ENCODE results near the gene REC8. TPM values are rescaled to one million over a fixed set of nuclear protein-coding genes. Genes with fewer than 3 reads are reported as not detected.
A peak's percentile ranks its signal among the peaks of the same experiment; 100 is the strongest.

Gene REC8, protein sequence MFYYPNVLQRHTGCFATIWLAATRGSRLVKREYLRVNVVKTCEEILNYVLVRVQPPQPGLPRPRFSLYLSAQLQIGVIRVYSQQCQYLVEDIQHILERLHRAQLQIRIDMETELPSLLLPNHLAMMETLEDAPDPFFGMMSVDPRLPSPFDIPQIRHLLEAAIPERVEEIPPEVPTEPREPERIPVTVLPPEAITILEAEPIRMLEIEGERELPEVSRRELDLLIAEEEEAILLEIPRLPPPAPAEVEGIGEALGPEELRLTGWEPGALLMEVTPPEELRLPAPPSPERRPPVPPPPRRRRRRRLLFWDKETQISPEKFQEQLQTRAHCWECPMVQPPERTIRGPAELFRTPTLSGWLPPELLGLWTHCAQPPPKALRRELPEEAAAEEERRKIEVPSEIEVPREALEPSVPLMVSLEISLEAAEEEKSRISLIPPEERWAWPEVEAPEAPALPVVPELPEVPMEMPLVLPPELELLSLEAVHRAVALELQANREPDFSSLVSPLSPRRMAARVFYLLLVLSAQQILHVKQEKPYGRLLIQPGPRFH
- polyA plus RNA-seq (ENCODE audit: insufficient read length in 3 of 3) = 10 to 100 TPM; 47.5 to 51.6 (median 50.0) TPM

- DNase-seq (ENCODE audit: low read depth in 3 of 3, low spot score in 2 of 3) = peak in 2 of 3 donors; percentile 81 to 93
Observed at GRCh38 chr14:24171422-24172260, at the start of gene REC8. TSS of gene REC8 (plus strand) at chr14:24172080. CDS start at chr14:24172553, 473 bp downstream.

DNA sequence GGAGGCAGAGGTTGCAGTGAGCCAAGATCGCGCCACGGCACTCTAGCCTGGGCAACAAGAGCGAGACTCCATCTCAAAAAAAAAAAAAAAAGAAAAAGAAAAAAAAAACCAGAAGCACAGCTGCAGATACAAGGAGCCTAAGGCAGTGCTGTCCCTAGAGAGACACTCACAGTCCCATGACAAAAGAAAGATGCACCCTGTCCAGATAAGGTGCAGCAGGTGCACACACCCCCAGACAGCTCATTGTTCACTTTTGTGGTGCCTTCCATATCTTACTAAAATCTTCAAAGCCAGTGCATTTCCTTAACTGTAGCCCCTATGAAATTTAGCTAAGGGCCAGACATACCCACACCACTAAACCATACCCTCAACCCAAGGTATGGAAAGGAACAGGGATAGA lies 49.5 kb upstream of the REC8 start:
- no peak for DNase-seq (ENCODE audit: low read depth in 3 of 3, low spot score in 2 of 3)

GRCh38 chr14:24122898-24123297 lies 49.0 kb upstream of the REC8 start:
- DNase-seq (ENCODE audit: low read depth in 3 of 3, low spot score in 2 of 3) = no peak

DNA sequence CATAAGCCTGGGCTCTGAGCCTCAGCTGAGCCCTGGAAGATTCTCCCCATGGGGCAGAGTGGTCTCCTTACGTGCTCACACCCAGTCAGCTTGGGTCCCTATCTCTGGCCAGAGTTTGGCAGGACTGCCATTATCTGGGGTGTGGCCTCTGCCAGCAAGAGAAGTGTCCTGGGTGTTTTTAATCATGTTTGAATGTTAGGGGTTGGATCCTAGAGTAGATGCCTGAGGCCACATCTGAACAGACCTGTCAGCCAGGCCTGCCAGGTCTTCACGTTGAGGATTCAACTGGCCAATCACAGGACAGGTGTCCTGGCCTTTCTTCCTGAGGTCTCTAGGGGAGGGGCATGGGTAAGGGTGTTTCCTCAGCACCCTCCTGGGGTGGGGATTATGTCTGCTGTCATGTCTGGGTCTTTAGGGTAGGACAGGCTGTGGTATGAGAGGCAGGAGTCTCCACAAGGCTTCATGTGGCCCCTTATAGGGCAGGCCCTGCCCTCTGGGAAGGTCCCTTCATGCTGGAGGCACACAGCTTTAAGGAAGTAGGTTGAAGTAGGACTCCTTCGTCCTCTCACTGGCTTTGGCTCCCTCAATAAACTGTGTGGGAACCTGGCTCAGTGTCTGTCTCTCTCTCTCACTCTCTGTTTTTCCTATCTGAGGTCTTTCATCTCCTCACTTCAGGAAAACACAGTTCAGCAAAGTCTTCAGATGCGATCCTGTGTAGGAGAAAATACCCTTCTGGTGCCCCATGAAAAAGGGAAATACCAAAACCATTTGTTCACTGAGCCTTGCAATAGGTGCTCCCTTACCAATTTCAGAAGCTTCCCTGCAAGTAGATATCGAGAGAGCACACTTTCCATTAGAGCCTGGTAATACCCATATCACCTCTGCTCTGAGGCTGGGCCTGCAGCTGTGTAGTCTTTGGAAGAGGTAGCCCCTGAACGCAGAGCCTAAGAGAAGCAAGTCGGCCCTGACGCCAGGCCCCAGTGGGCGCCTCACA lies 48.2 kb upstream of the REC8 start:
- no peak for DNase-seq (ENCODE audit: low read depth in 3 of 3, low spot score in 2 of 3)

GRCh38 chr14:24126939-24127338 lies 44.9 kb upstream of the REC8 start:
- DNase-seq (ENCODE audit: low read depth in 3 of 3, low spot score in 2 of 3) = no peak

- DNase-seq (ENCODE audit: low read depth in 3 of 3, low spot score in 2 of 3) = no peak
Observed at GRCh38 chr14:24127673-24128072, 44.2 kb upstream of the REC8 start.

DNA sequence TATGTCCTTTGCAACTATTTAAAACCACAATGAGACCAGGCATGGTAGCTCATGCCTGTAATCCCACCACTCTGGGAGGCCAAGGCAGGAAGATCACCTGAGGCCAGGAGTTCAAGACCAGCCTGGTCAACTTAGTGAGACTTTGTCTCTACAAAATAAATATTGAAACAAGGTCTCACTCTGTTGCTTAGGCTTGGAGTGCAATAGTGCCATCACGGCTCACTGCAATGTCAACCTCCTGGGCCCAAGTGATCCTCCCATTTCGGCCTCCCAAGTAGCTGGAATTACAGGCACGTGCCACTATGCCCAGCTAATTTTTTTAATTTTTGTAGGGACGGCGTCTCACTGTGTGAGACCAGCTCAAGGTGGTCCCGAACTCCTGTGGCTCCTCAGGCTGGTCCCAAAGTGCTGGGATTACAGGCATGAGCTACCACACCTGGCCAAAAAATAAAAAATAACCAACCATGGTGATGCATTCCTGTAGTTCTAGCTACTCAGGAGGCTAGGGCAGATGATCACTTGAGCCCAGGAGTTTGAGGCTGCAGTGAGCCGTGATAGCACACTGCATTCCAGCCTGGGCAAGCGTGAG lies 42.4 kb upstream of the REC8 start:
- no peak for DNase-seq (ENCODE audit: low read depth in 3 of 3, low spot score in 2 of 3)

DNA sequence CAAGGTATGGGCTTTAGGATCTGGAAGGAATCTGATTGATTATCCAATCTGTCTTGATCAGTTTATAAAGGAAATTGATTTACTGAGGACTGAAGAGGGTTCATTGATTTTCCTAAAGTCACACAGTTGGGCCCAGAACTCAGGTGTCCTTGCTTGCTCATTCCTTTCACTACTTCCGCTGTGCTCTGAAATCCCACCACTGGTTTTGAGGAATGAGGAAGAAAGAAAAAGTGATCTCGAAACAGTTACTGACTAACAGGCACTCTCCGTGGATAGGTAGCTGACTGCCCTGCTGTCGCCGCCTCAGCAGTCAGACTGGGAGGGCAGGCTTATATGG lies 41.5 kb upstream of the REC8 start, which contains the start of gene FITM1:
FITM1 (plus strand) TSS at position 280 of the 337 bp plus-strand sequence. CDS start 905 bp downstream, outside the sequence.
- no peak for DNase-seq (ENCODE audit: low read depth in 3 of 3, low spot score in 2 of 3)

GRCh38 chr14:24130717-24131548 lies 40.9 kb upstream of the REC8 start:
- DNase-seq (ENCODE audit: low read depth in 3 of 3, low spot score in 2 of 3) = no peak

- no peak for DNase-seq (ENCODE audit: low read depth in 3 of 3, low spot score in 2 of 3)
Observed at GRCh38 chr14:24131549-24131966, 40.3 kb upstream of the REC8 start.

DNA sequence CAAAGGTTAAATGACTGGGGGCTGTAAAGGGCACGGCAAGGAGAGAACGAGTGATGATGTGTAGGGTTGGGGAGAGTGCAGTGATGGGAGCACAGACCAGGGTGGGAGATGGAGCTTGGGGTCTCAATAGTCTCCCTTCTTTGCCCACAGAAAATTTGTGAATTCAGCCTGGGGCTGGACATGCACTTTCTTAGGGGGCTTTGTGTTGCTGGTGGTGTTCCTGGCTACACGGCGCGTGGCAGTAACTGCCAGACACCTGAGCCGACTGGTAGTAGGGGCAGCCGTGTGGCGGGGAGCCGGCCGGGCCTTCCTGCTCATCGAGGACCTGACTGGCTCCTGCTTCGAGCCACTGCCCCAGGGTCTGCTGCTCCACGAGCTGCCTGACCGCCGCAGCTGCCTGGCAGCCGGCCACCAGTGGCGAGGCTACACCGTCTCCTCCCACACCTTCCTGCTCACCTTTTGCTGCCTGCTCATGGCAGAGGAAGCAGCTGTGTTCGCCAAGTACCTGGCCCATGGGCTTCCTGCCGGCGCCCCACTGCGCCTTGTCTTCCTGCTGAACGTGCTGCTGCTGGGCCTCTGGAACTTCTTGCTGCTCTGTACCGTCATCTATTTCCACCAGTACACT lies 39.7 kb upstream of the REC8 start:
- DNase-seq (ENCODE audit: low read depth in 3 of 3, low spot score in 2 of 3) = no peak

DNA sequence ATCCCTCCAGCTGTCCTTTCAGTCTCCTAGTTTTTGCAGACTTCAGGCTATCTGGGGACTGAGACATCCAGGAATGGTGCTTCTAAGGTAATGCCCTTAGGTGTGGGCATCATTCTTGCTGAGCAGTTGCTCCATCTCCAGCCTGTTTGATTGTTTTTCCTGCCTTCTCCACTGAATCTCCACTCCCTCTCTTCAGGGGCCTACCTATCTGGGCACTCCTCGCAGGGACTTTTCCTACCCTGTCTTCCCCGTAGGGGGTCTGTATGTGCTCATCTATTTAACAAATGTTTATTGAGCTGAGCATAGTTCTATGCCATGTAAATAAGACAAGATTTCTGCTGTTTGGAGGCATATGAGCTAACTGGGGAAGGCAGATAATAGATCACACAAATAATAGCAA lies 38.9 kb upstream of the REC8 start:
- no peak for DNase-seq (ENCODE audit: low read depth in 3 of 3, low spot score in 2 of 3)

DNA sequence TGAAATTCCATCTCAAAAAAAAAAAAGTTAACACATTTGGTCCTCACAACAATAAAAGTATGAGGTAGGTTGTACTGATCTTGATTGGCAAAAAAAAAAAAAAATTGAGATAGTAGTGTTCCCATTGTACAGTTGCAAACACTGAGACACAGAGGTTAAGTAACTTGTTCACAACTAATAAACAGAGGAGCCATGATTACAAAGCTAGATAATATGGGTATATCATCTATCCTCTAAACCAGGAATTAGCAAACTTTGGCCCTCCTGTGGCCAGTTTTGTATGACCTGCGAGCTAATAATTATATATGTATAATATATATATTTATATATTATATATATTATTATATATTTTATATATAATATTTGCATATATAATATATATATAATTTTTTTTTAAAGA lies 38.1 kb upstream of the REC8 start:
- no peak for DNase-seq (ENCODE audit: low read depth in 3 of 3, low spot score in 2 of 3)

DNA sequence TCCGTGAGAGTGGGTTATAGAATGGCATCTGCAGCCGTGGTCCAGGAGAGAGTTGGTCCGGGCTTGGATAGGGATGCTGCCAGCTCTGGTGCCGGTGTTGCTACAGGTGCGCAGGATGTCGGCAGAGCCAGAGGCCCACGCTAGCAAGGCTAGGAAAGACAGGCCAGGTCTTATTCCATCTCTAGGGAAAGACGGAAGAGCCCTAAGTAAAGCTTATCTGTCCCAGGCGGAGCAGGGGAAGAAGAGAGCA lies 36.4 kb upstream of the REC8 start:
- DNase-seq (ENCODE audit: low read depth in 3 of 3, low spot score in 2 of 3) = no peak

DNA sequence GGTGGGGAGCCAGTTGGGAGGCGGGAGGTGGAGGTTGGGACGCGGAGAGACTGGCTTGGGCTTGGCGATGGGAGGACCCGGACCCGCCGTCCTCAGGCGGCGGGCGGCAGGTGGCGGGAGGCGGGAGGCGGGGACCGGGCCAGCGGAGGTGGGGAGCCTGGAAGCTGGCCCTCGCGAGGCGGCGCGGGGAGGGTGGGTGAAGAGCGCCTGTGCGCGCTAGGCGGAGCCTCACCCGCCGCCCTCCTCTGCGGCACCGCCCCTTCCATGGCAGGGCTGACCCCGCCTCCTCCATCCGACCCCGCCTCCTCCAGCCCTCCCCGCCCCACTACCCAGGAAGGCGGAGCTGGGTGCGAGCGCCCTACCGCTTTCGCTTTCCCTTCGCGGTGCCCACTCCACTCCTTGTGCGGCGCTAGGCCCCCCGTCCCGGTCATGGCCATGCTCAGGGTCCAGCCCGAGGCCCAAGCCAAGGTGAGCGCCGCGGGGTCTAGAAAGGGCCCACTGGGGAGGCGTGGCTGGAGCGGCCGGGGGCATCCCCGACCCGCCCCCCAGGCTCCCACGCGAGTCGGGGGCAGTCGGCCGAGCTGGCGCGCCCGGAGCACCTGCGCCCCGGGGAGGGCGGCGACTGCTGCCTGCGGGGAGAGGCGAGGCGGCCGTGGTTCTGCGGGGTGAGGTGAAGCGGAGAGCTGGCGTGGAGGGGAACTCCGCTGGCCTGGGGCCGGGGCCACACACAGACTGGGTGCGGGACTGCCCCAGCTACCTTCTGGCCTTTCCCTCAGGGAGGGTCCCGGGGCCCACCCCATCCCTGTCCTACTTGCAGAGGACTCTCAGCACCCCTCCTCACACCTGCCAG lies 35.8 kb upstream of the REC8 start, which contains the start of gene PSME1:
PSME1 (plus strand) TSS at position 361 of the 850 bp plus-strand sequence; CDS start at position 430, 69 bp downstream.
- peak in 2 of 3 donors; percentile 66 to 80 for DNase-seq (ENCODE audit: low read depth in 3 of 3, low spot score in 2 of 3)

DNA sequence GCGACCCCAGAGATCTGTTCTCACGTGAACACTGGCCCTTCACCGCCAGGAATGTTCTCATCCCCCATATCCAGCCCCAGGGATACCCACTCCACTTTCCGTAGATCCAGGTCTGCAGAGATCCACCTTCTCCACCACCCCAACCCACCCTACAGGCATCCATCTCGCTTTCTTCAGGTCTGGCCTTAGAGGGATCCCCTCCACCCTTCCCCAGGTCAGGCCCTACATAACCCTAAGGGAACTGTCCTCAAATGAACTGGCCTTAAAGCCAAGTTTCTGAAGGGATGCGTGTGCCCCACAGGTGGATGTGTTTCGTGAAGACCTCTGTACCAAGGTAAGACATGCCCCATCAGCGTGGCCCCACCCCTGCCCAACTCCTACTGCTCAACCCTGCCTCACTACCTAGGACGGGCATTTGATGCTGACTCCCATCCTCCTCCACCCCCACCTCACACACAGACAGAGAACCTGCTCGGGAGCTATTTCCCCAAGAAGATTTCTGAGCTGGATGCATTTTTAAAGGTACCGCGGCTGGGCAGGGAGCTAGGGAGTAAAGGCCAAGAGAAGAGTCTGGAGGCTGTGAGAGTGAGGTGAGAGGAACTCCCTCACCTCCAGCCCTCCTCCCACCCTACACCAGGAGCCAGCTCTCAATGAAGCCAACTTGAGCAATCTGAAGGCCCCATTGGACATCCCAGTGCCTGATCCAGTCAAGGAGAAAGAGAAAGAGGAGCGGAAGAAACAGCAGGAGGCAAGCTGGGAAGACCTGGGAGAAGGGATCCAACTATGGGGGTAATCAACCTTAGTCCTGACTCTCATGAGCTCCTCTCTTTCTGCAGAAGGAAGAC lies 35.0 kb upstream of the REC8 start:
- DNase-seq (ENCODE audit: low read depth in 3 of 3, low spot score in 2 of 3) = no peak

Data from right renal cortex interstitium (tissue), 3 donors.